ENCODE results near the gene FKBP1A. TPM values are rescaled to one million over a fixed set of nuclear protein-coding genes. Genes with fewer than 3 reads are reported as not detected.

The FKBP1A gene
- total and polyA plus RNA-seq, 2 of the 4 experiments (the other 2 are of a cell fraction), result 120 to 528 TPM

DNA sequence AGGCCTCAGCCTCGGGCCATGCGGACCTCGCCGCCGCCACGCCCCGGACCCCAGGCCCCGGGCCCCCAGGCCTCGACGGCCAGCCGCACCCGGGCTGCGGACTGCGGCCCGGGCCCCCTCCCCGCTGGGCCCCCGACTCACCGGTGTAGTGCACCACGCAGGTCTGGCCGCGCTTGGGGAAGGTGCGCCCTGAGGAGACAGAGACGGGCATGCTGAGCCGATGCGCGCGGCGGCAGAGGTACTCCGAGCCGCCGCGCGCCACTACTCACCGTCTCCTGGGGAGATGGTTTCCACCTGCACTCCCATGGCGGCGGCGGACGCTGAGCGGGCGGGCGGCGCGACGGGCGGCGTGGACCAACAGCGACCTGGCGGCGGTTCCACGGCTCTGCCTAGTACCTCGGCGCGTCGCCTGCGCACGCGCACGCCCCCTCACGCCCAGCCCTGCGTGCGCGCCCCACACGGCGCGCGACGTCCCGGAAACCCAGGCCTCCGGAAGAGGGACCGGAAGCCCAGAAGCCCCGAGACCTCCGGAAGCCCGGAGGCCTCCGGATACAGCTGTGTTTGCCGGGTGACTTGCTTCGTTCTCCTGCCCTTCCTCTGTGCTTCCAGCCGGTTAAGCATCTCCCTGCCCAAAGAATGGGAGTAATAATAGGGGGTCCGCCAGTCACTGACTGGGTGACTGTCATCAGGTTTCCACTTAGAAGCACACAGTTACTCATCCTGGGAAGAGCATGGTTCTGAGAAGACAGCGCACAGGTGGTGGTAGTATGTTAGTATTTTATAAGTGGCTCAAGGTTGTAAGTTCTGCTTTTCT, at the start of gene FKBP1A (continued):
- no peak for TF ChIP-seq CEBPB (IDR thresholded peaks at IDR 0.05; ENCODE audit: low read depth, low read length)
- no peak for TF ChIP-seq FOS (IDR thresholded peaks at IDR 0.05; ENCODE audit: low read depth, low read length)
- TF ChIP-seq SMC3 (IDR thresholded peaks at IDR 0.05; ENCODE audit: low read depth, low read length), result no peak; the same call in 1 of the 2 replicates
- TF ChIP-seq, protein P1, sequence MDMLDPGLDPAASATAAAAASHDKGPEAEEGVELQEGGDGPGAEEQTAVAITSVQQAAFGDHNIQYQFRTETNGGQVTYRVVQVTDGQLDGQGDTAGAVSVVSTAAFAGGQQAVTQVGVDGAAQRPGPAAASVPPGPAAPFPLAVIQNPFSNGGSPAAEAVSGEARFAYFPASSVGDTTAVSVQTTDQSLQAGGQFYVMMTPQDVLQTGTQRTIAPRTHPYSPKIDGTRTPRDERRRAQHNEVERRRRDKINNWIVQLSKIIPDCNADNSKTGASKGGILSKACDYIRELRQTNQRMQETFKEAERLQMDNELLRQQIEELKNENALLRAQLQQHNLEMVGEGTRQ (IDR thresholded peaks at IDR 0.05; ENCODE audit: low read depth, low read length), result no peak

DNA sequence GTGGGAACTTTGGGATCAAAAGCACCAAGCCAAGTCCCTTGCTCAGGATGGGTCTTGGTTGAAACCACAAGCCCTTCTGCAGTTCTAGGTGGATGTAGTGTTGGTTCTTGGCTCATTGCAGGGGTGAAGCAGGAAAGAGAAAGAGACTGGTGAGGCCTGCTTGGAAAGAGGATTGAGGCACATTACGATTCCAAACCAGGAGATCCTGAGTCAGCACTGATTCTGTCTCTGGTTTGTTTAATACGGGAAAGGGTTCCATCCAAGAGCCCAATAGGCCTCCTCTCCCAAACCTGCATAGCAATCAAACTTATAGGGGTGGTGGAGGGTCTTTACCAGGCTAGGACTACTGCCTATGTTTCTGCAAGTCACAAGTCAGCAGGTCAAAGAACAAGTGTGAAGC, 49.5 kb upstream of the FKBP1A start:
- no peak overlapping the region for H3K56ac ChIP-seq (ENCODE audit: extremely low read depth, insufficient read depth, low read length)
- H4K20me1 ChIP-seq (ENCODE audit: insufficient read depth, low read length), result no peaks in the 10 kb centered on the region
- H2BK120ac ChIP-seq (ENCODE audit: low read depth, low read length), result no peak overlapping the region
- no peak for ATAC-seq (ENCODE audit: low read depth)
- no peak overlapping the region for H3K18ac ChIP-seq (ENCODE audit: low read depth, low read length)
- no peak overlapping the region for H3K23ac ChIP-seq (ENCODE audit: low read depth, low read length)
- H3K36me3 ChIP-seq (ENCODE audit: control insufficient read depth, insufficient read depth, low read length), result peaks cover 48% of the 10 kb centered on the region
- DNase-seq, result no peak
- intact Hi-C loops (cut with micrococcal nuclease), result no loop called here
- no peaks in the 10 kb centered on the region for H3K79me1 ChIP-seq (ENCODE audit: low read depth in 1 of 2, low read length in 2 of 2)
- no peak overlapping the region for H3K27ac ChIP-seq (ENCODE audit: insufficient read depth, low read length)
- H3K27me3 ChIP-seq (ENCODE audit: control insufficient read depth, insufficient read depth, low read length), result no peaks in the 10 kb centered on the region
- H3K9me3 ChIP-seq (ENCODE audit: control insufficient read depth, insufficient read depth, low read length), result no peaks in the 10 kb centered on the region
- in situ Hi-C loops (cut with MboI; ENCODE audit: low sequenced_read_pairs), result loop anchor here (5.0 to 10.0 kb wide), 2 partner anchors 130 to 318 kb away; no protein-coding TSS in a partner anchor
- H3K9me1 ChIP-seq (ENCODE audit: insufficient read depth, low read length), result peaks cover 6% of the 10 kb centered on the region; the same call in 1 of the 2 replicates
- H2BK5ac ChIP-seq (ENCODE audit: low read depth, low read length, poor library complexity, severe bottlenecking), result no peak overlapping the region
- no peak overlapping the region for H4K8ac ChIP-seq (ENCODE audit: low read depth in 2 of 2, low read length in 2 of 2)
- no peak overlapping the region for H4K91ac ChIP-seq (ENCODE audit: insufficient read depth, low read depth, low read length)
- WGBS, 2 experiments (ENCODE audit: extremely low coverage in 2 of 2, insufficient read length in 1 of 2), result no CpG with 5 or more reads among the region's 2 CpGs
- ChIA-PET CTCF (no interaction called here), POLR2A (ENCODE audit: unreplicated experiment) (no interaction called here)
- no peak overlapping the region for H2AK9ac ChIP-seq (replicated peaks; ENCODE audit: low read depth, low read length, poor library complexity)
- dilution Hi-C loops (cut with HindIII; ENCODE audit: low sequenced_read_pairs, unreplicated experiment), result no loop called here
- BruUV-seq (replicated peaks), result no TSS peak
- H3K4ac ChIP-seq (ENCODE audit: low read depth, low read length), result no peak overlapping the region
- H2BK15ac ChIP-seq (ENCODE audit: low read depth, low read length), result no peak overlapping the region
- H3K4me1 ChIP-seq (ENCODE audit: control insufficient read depth, insufficient read depth, low read length), result no peaks in the 10 kb centered on the region
- no peak overlapping the region for H3K9ac ChIP-seq (ENCODE audit: low read depth, low read length)
- no peak overlapping the region for H2AFZ ChIP-seq (replicated peaks; ENCODE audit: low read length, poor library complexity)
- H3K4me3 ChIP-seq (ENCODE audit: insufficient read depth, low read depth, low read length), result no peak overlapping the region
- H2AK5ac ChIP-seq (ENCODE audit: low read depth, low read length), result no peak overlapping the region
- no peak for TF ChIP-seq RAD21 (IDR thresholded peaks at IDR 0.05; ENCODE audit: low read length)
- no peak for TF ChIP-seq BHLHE40 (IDR thresholded peaks at IDR 0.05; ENCODE audit: low read depth, low read length)
- no peak overlapping the region for H3K14ac ChIP-seq (replicated peaks; ENCODE audit: low read depth, low read length)
- no peak overlapping the region for H4K5ac ChIP-seq (ENCODE audit: low read depth, low read length)
- H3K4me2 ChIP-seq (ENCODE audit: low read depth, low read length), result no peak overlapping the region
- no peak overlapping the region for H2BK20ac ChIP-seq (ENCODE audit: low read depth, low read length)
